HepG2 (cell line): ENCODE data around the gene TBC1D22A. TPM values are rescaled to one million over a fixed set of nuclear protein-coding genes. Genes with fewer than 3 reads are reported as not detected.
A peak's percentile ranks its signal among the peaks of the same experiment; 100 is the strongest.

Experiments used
- BATF2 ChIP-seq: sonication (generic); formaldehyde crosslinking; IDR thresholded peaks from 2 replicates; pipeline ENCODE4 v1.8.0; 2022; ENCODE audit warnings: mild to moderate bottlenecking, missing genetic modification reagents, moderate library complexity
- CEBPB ChIP-seq: IDR thresholded peaks from 2 replicates; pipeline ENCODE4 v1.6.1; 2011; ENCODE audit warnings: low read depth, low read length, improper control_type of control experiment, borderline replicate concordance
- ELK4 ChIP-seq: sonication (generic); formaldehyde crosslinking; IDR thresholded peaks from 2 replicates; pipeline ENCODE4 v1.9.0; 2021; ENCODE audit warnings: missing genetic modification reagents, borderline replicate concordance
- ESRRA ChIP-seq: sonication (generic); formaldehyde crosslinking; IDR thresholded peaks from 2 replicates; pipeline ENCODE4 v1.5.1; 2020; ENCODE audit warnings: mild to moderate bottlenecking, low read depth, missing genetic modification reagents
- FIP1L1 ChIP-seq: fragments of 200-400 bp; formaldehyde crosslinking; IDR thresholded peaks from 2 replicates; pipeline ENCODE4 v1.6.1; 2018; ENCODE audit warnings: low read depth, mild to moderate bottlenecking, low read length, moderate library complexity, borderline replicate concordance; ENCODE audit not compliant: insufficient read depth
- HIVEP1 ChIP-seq: sonication (generic); formaldehyde crosslinking; IDR thresholded peaks from 2 replicates; pipeline ENCODE4 v1.4.0; 2020; ENCODE audit warnings: mild to moderate bottlenecking, missing genetic modification reagents
- JUND ChIP-seq: sonication (generic); formaldehyde crosslinking; IDR thresholded peaks from 2 replicates; pipeline ENCODE4 v1.8.0; 2022; ENCODE audit warnings: mild to moderate bottlenecking, missing genetic modification reagents
- KAT8 ChIP-seq: IDR thresholded peaks from 2 replicates; pipeline ENCODE4 v1.6.1; 2016; ENCODE audit warnings: missing genetic modification reagents, missing compliant biosample characterization
- LRRFIP1 ChIP-seq: sonication (generic); formaldehyde crosslinking; conservative IDR thresholded peaks from 2 replicates; pipeline ENCODE4 v1.4.0; 2020; ENCODE audit warnings: missing genetic modification reagents
- MAF1 ChIP-seq: sonication (generic); formaldehyde crosslinking; IDR thresholded peaks from 2 replicates; pipeline ENCODE4 v1.5.0; 2020; ENCODE audit warnings: missing genetic modification reagents, borderline replicate concordance
- MEIS2 ChIP-seq: sonication (generic); formaldehyde crosslinking; IDR thresholded peaks from 2 replicates; pipeline ENCODE4 v1.9.0; 2021; ENCODE audit warnings: mild to moderate bottlenecking, missing genetic modification reagents
- NFAT5 ChIP-seq: sonication (generic); formaldehyde crosslinking; IDR thresholded peaks from 2 replicates; pipeline ENCODE4 v1.4.0; 2020; ENCODE audit warnings: missing genetic modification reagents
- PAWR ChIP-seq: sonication (generic); formaldehyde crosslinking; IDR thresholded peaks from 2 replicates; pipeline ENCODE4 v1.4.0; 2020; ENCODE audit warnings: missing genetic modification reagents, mild to moderate bottlenecking, borderline replicate concordance
- TRIM24 ChIP-seq: sonication (generic); formaldehyde crosslinking; IDR thresholded peaks from 2 replicates; pipeline ENCODE4 v1.8.0; 2022; ENCODE audit warnings: mild to moderate bottlenecking, missing genetic modification reagents
- ZFYVE20 ChIP-seq: sonication (generic); formaldehyde crosslinking; IDR thresholded peaks from 2 replicates; pipeline ENCODE4 v1.8.0; 2023; ENCODE audit warnings: low read depth, mild to moderate bottlenecking, moderate library complexity, missing genetic modification reagents, borderline replicate concordance
- ZNF468 ChIP-seq: sonication (generic); formaldehyde crosslinking; IDR thresholded peaks from 2 replicates; pipeline ENCODE4 v1.8.0; 2022; ENCODE audit warnings: mild to moderate bottlenecking, moderate library complexity, missing genetic modification reagents
- ZNF552 ChIP-seq: sonication (generic); formaldehyde crosslinking; IDR thresholded peaks from 2 replicates; pipeline ENCODE4 v1.9.0; 2022; ENCODE audit warnings: missing genetic modification reagents, mild to moderate bottlenecking, borderline replicate concordance
- ZSCAN30 ChIP-seq: sonication (generic); formaldehyde crosslinking; IDR thresholded peaks from 2 replicates; pipeline ENCODE4 v1.5.0; 2020; ENCODE audit warnings: mild to moderate bottlenecking, missing genetic modification reagents
- polyA plus RNA-seq, 8 experiments: library from polyadenylated mRNA; depleted of rRNA in 3 of 8; stranded (reverse) in 7 of 8; unstranded in 1 of 8; fragments of >200 nt; fragmentation: Illumina TruSeq in 4 of 8; extraction: Trizol in 4 of 8; gene quantifications; 2 replicates each; pipeline versions ENCODE4 v1.2.1 to v1.2.3, GENCODE V29; 2011 to 2016; ENCODE audit warnings: low read depth in 4 of 8, missing spikeins in 1 of 8, mixed read lengths in 1 of 8; ENCODE audit not compliant: insufficient read depth in 1 of 8
- total RNA-seq, 5 experiments: library from RNA; depleted of rRNA; stranded (reverse); fragments of >200 nt; fragmentation: Illumina TruSeq; extraction: Trizol; gene quantifications; 2 replicates each; pipeline ENCODE4 v1.2.3, GENCODE V29; 2016; ENCODE audit warnings: low read depth in 1 of 5

TBC1D22A gene
- total and polyA plus RNA-seq, 2 of the 13 experiments (the other 11 are each of a cell fraction or from before 2014, with no cell fraction given), result 17.3 to 18.0 TPM

- no peak for TF ChIP-seq BATF2
- no peak for TF ChIP-seq ZNF468 (CRISPR knock-in tag)
- peak; percentile 37; the same call in 1 of the 2 replicates for TF ChIP-seq NFAT5 (CRISPR knock-in tag)
- TF ChIP-seq ZNF552 (CRISPR knock-in tag), result 0 out of 2 replicates have a peak, but pooled peaks have one; percentile 55
- TF ChIP-seq MEIS2 (CRISPR knock-in tag), result 0 out of 2 replicates have a peak, but pooled peaks have one; percentile 9
- peak; percentile 69; the same call in 1 of the 2 replicates for TF ChIP-seq HIVEP1 (CRISPR knock-in tag)
- no peak for TF ChIP-seq ELK4
- peak; percentile 71 for TF ChIP-seq KAT8 (CRISPR knock-in tag)
- peak; percentile 50; the same call in 1 of the 2 replicates for TF ChIP-seq TRIM24 (CRISPR knock-in tag)
- peak; percentile 98 for TF ChIP-seq CEBPB
- TF ChIP-seq LRRFIP1 (CRISPR knock-in tag), result no peak
- no peak for TF ChIP-seq PAWR (CRISPR knock-in tag)
- TF ChIP-seq ZFYVE20 (CRISPR knock-in tag), result no peak
- 0 out of 2 replicates have a peak, but pooled peaks have one; percentile 46 for TF ChIP-seq ESRRA
- TF ChIP-seq FIP1L1, result no peak
- TF ChIP-seq ZSCAN30 (CRISPR knock-in tag), result no peak
- peak; percentile 77; the same call in 1 of the 2 replicates for TF ChIP-seq MAF1 (CRISPR knock-in tag)
- TF ChIP-seq JUND (CRISPR knock-in tag), result no peak
These were observed 36.2 kb downstream of the TBC1D22A start (continued) for GRCh38 chr22:46798366-46799350.
